Measurements from ENCODE around the gene TRMT2A.

The TRMT2A gene

GRCh38 chr22:20135806-20136602 is 19.0 kb upstream of the TRMT2A start:
- no peak for DNase-seq (ENCODE audit: low spot score)

- no peak for DNase-seq (ENCODE audit: low spot score)
These were observed 18.2 kb upstream of the TRMT2A start for GRCh38 chr22:20135265-20135664.

- DNase-seq (ENCODE audit: low spot score) = no peak
These were observed 17.0 kb upstream of the TRMT2A start for GRCh38 chr22:20133930-20134549.

- DNase-seq (ENCODE audit: low spot score) = no peak
These were observed 15.7 kb upstream of the TRMT2A start for GRCh38 chr22:20132686-20133246.

- DNase-seq (ENCODE audit: low spot score) = no peak
These were observed 15.0 kb upstream of the TRMT2A start for GRCh38 chr22:20131859-20132685.

GRCh38 chr22:20131597-20131858 is 14.5 kb upstream of the TRMT2A start, which contains the start of gene ZDHHC8:
ZDHHC8 (plus strand) TSS chr22:20131804; CDS start chr22:20131948, 144 bp downstream.
- no peak for DNase-seq (ENCODE audit: low spot score)

GRCh38 chr22:20130731-20131596 is 13.9 kb upstream of the TRMT2A start:
- DNase-seq (ENCODE audit: low spot score) = peak; percentile 80

GRCh38 chr22:20130319-20130718 is 13.3 kb upstream of the TRMT2A start:
- DNase-seq (ENCODE audit: low spot score) = no peak

GRCh38 chr22:20129747-20130014 is 12.7 kb upstream of the TRMT2A start:
- DNase-seq (ENCODE audit: low spot score) = no peak

- DNase-seq (ENCODE audit: low spot score) = peak; percentile 56
These were observed 12.1 kb upstream of the TRMT2A start for GRCh38 chr22:20128902-20129746.

- no peak for DNase-seq (ENCODE audit: low spot score)
These were observed 11.5 kb upstream of the TRMT2A start for GRCh38 chr22:20128619-20128901.

GRCh38 chr22:20127869-20128618 is 11.0 kb upstream of the TRMT2A start:
- no peak for DNase-seq (ENCODE audit: low spot score)

- no peak for DNase-seq (ENCODE audit: low spot score)
These were observed 10.4 kb upstream of the TRMT2A start for GRCh38 chr22:20127318-20127868.

- DNase-seq (ENCODE audit: low spot score) = no peak
These were observed 9.4 kb upstream of the TRMT2A start for GRCh38 chr22:20126284-20127029.

- no peak for DNase-seq (ENCODE audit: low spot score)
These were observed 8.5 kb upstream of the TRMT2A start for GRCh38 chr22:20125201-20126174.

- no peak for DNase-seq (ENCODE audit: low spot score)
These were observed 7.2 kb upstream of the TRMT2A start for GRCh38 chr22:20124083-20124787.

All from SK-N-DZ (cell line).